ENCODE measurements around the gene NLK.

NLK gene

GRCh38 chr17:28120766-28121165 lies 78.3 kb downstream of the NLK start:
- Histone ChIP-seq H3K27ac (no peak overlapping the region), H3K9me3 (no peaks in the 10 kb centered on the region), H3K4me1 (ENCODE audit: control insufficient read depth in 1 of 2, insufficient read depth in 1 of 2, low read depth in 1 of 2, low read length in 1 of 2) (peaks cover 9 to 16% of the 10 kb centered on the region in 2 experiments), H3K36me3 (peaks cover 20% of the 10 kb centered on the region), H3K27me3 (no peaks in the 10 kb centered on the region), H3K4me3 (ENCODE audit: low read depth in 1 of 2, low read length in 1 of 2) (no peak overlapping the region)
- TF ChIP-seq CTCF (IDR thresholded peaks at IDR 0.05) = no peak

GRCh38 chr17:28124962-28125361 lies 82.5 kb downstream of the NLK start:
- Histone ChIP-seq H3K4me1 (ENCODE audit: control insufficient read depth in 1 of 2, insufficient read depth in 1 of 2, low read depth in 1 of 2, low read length in 1 of 2) (no peaks in the 10 kb centered on the region), H3K4me3 (ENCODE audit: low read depth in 1 of 2, low read length in 1 of 2) (no peak overlapping the region), H3K27ac (no peak overlapping the region), H3K36me3 (peaks cover 26% of the 10 kb centered on the region), H3K27me3 (no peaks in the 10 kb centered on the region), H3K9me3 (no peaks in the 10 kb centered on the region)
- no peak for TF ChIP-seq CTCF (IDR thresholded peaks at IDR 0.05)

GRCh38 chr17:28125526-28126378 lies 83.3 kb downstream of the NLK start:
- Histone ChIP-seq H3K27me3 (no peaks in the 10 kb centered on the region), H3K9me3 (no peaks in the 10 kb centered on the region), H3K4me1 (ENCODE audit: control insufficient read depth in 1 of 2, insufficient read depth in 1 of 2, low read depth in 1 of 2, low read length in 1 of 2) (no peaks in the 10 kb centered on the region), H3K4me3 (ENCODE audit: low read depth in 1 of 2, low read length in 1 of 2) (no peak overlapping the region), H3K27ac (no peak overlapping the region), H3K36me3 (peaks cover 26% of the 10 kb centered on the region)
- TF ChIP-seq CTCF (IDR thresholded peaks at IDR 0.05) = no peak

GRCh38 chr17:28127196-28127595 lies 84.7 kb downstream of the NLK start:
- Histone ChIP-seq H3K9me3 (no peaks in the 10 kb centered on the region), H3K36me3 (peaks cover 26% of the 10 kb centered on the region), H3K4me3 (ENCODE audit: low read depth in 1 of 2, low read length in 1 of 2) (no peak overlapping the region), H3K27ac (no peak overlapping the region), H3K27me3 (no peaks in the 10 kb centered on the region), H3K4me1 (ENCODE audit: control insufficient read depth in 1 of 2, insufficient read depth in 1 of 2, low read depth in 1 of 2, low read length in 1 of 2) (no peaks in the 10 kb centered on the region)
- no peak for TF ChIP-seq CTCF (IDR thresholded peaks at IDR 0.05)

- Histone ChIP-seq H3K27ac (no peak overlapping the region), H3K4me3 (ENCODE audit: low read depth in 1 of 2, low read length in 1 of 2) (no peak overlapping the region), H3K27me3 (no peaks in the 10 kb centered on the region), H3K36me3 (peaks cover 27% of the 10 kb centered on the region), H3K9me3 (no peaks in the 10 kb centered on the region), H3K4me1 (ENCODE audit: control insufficient read depth in 1 of 2, insufficient read depth in 1 of 2, low read depth in 1 of 2, low read length in 1 of 2) (no peaks in the 10 kb centered on the region)
- no peak for TF ChIP-seq CTCF (IDR thresholded peaks at IDR 0.05)
These were observed 86.3 kb downstream of the NLK start for GRCh38 chr17:28128779-28129178.
